22Rv1 (cell line): ENCODE data around the gene FRMD4B.

Experiments
- CTCF ChIP-seq: fragments of 450-650 bp; IDR thresholded peaks from 2 replicates; pipeline ENCODE4 v1.5.1; 2017; ENCODE audit warnings: mild to moderate bottlenecking
- ZFX ChIP-seq: fragments of 450-650 bp; IDR thresholded peaks from 2 replicates; pipeline ENCODE4 v1.6.1; 2017; ENCODE audit warnings: antibody characterized with exemption, borderline replicate concordance

DNA sequence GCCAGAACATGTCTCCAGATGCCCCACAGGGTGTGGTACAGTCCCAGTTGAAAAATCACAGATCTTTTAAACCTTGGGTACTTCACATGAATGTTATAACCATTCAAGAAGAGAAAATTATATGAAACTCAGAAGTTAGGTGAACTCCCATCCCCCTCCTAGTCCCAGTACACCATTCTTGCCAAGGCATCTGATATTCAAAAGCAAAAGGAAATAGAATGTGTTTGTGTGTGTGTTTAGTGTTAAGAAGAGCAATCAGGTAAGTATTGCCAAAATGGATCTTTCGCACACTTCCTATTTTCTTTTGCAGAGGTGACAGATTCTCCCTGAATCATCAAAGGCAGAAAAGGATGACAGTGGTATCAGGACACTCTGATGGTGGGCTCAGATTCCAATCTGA lies 219.4 kb downstream of the FRMD4B start:
- TF ChIP-seq CTCF = no peak
- no peak for TF ChIP-seq ZFX
